A673 (cell line): ENCODE data around the gene LRP2. TPM values are rescaled to one million over a fixed set of nuclear protein-coding genes. Genes with fewer than 3 reads are reported as not detected.
A peak's percentile ranks its signal among the peaks of the same experiment; 100 is the strongest.
"Not testable (repeated sequence)": the region's sequence is repeated elsewhere in the genome, so short reads cannot be mapped to it uniquely, and the experiment has no call there.

ENCODE experiments used
- Bru-seq: library from RNA; stranded (reverse); fragments of 400-500 nt; gene quantifications from one replicate; lab custom pipeline; 2021; lab: Mats Ljungman, UMichigan
- BruChase-seq, 2 experiments: library from RNA; stranded (reverse); fragments of 400-500 nt; gene quantifications; one replicate each; lab custom pipeline; 2021; lab: Mats Ljungman, UMichigan
- BruUV-seq: library from RNA; stranded (reverse); fragments of 400-500 nt; replicated peaks from 2 replicates; lab custom pipeline; 2021; lab: Mats Ljungman, UMichigan
- CTCF ChIA-PET: fragments of 300-600 bp; sonication (Branson Sonifier 250); formaldehyde crosslinking; loops from one replicate; lab custom pipeline; 2022; ENCODE audit warnings: antibody characterized with exemption; lab: Charles Lee
- POLR2A ChIA-PET: fragments of 300-600 bp; sonication (Branson Sonifier 250); formaldehyde crosslinking; loops from one replicate; lab custom pipeline; 2022; ENCODE audit warnings: antibody characterized with exemption; ENCODE audit not compliant: low non-redundant PET; lab: Charles Lee
- DNase-seq: peaks from one replicate; pipeline ENCODE4 v3.0.0-alpha.2; 2015; ENCODE audit warnings: low spot score
- H3K27ac ChIP-seq: fragments of 200-600 bp; sonication (generic); 2 replicates; pipeline ENCODE4 v1.5.1; 2016; ENCODE audit warnings: mixed run types, low read depth, mild to moderate bottlenecking, mixed read lengths, antibody characterized with exemption, low read length; ENCODE audit not compliant: poor library complexity, severe bottlenecking
- H3K27me3 ChIP-seq: fragments of 200-600 bp; sonication (generic); replicated peaks from 2 replicates; pipeline ENCODE4 v1.6.1; 2017; ENCODE audit warnings: mixed run types, low read depth, mild to moderate bottlenecking, mixed read lengths, antibody characterized with exemption, low read length; ENCODE audit not compliant: insufficient read depth, poor library complexity
- H3K36me3 ChIP-seq: fragments of 200-600 bp; sonication (generic); 2 replicates; pipeline ENCODE4 v1.6.1; 2016; ENCODE audit warnings: mixed run types, mild to moderate bottlenecking, mixed read lengths, antibody characterized with exemption, low read length; ENCODE audit not compliant: insufficient read depth, poor library complexity, severe bottlenecking
- H3K4me1 ChIP-seq: fragments of 200-600 bp; sonication (generic); 2 replicates; pipeline ENCODE4 v1.6.1; 2017; ENCODE audit warnings: mixed run types, mild to moderate bottlenecking, mixed read lengths, antibody characterized with exemption, low read length; ENCODE audit not compliant: insufficient read depth, poor library complexity, severe bottlenecking
- H3K4me3 ChIP-seq: fragments of 200-600 bp; sonication (generic); 2 replicates; pipeline ENCODE4 v1.5.1; 2016; ENCODE audit warnings: low read depth, mixed run types, mild to moderate bottlenecking, mixed read lengths, low read length; ENCODE audit not compliant: poor library complexity, severe bottlenecking
- H3K9me3 ChIP-seq: fragments of 200-600 bp; sonication (generic); 2 replicates; pipeline ENCODE4 v1.6.1; 2016; ENCODE audit warnings: mixed run types, low read depth, mild to moderate bottlenecking, mixed read lengths, antibody characterized with exemption, low read length; ENCODE audit not compliant: poor library complexity, severe bottlenecking
- EZH2 ChIP-seq: fragments of 200-600 bp; sonication (generic); IDR thresholded peaks from 2 replicates; pipeline ENCODE4 v1.6.1; 2017; ENCODE audit warnings: borderline replicate concordance, low read depth, mild to moderate bottlenecking, mixed read lengths, antibody characterized with exemption, low read length; ENCODE audit not compliant: poor library complexity, severe bottlenecking
- intact Hi-C: fragments of 100-400 bp; cut with micrococcal nuclease; formaldehyde crosslinking; loops from one replicate; pipeline ENCODE4 v1.10.0; 2022; ENCODE audit not compliant: unreplicated experiment
- long read RNA-seq: library from polyadenylated mRNA; stranded (forward); transcript quantifications from one replicate; pipeline ENCODE4 v2.0.0, GENCODE V29; 2022
- total RNA-seq: library from RNA; stranded (reverse); gene quantifications from 2 replicates; pipeline ENCODE4 v1.2.3, GENCODE V29; 2021
- TF ChIP-seq, protein P1 (sequence below): fragments of 300-800, 200-600 bp; sonication (generic); conservative IDR thresholded peaks from 2 replicates; pipeline ENCODE4 v1.5.1; 2017; ENCODE audit warnings: low read depth, mild to moderate bottlenecking, antibody characterized with exemption, low read length, moderate library complexity, mixed read lengths

Gene LRP2
- total RNA-seq (0.26 TPM in 1 of 2 replicates, not detected in the other), Bru-seq, nascent RNA (percentile 6 among the genes with signal in this experiment), BruChase-seq, experiment 1, labeled RNA remaining after a 2-hour chase (percentile 13 among the genes with signal in this experiment), BruChase-seq, experiment 2, labeled RNA remaining after a 6-hour chase (percentile 10 among the genes with signal in this experiment)
- long read RNA-seq: 0 reads

DNA sequence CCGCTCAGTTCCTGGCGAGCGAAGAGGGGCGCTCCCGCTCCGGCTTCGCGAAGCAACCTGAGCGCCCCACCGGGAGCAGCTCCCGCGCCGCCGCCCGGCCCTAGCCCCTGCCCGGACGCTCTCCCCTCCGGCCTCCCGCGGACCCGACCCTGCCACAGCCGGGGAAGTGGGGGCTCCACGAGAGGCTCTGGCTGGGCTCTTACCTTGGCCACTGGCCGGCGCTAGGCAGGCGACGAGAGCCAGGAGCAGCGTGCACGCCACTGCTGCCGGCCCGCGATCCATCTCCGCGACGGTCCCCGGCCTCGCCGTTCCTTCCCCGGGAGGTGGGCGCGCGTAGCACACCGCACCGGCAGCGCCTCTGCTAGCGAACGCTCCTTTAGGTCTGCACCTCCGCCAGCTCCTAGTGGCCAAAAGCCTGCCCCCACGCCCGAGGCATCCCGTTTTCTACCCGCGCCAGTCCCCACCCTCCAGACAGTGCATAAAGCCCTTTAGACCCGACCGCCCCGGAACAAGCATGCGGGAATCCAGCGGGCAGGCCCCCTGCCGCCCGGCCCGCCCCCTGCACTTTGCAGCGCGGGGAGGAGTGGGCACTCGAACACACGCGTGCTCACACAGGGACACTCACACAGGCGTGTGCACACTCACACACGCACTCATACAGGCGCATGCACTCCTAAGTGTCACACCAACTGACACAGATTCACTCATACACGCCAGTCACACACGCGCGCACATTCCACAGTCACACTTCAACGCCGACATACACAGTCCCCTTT, at the start of gene LRP2:
Gene LRP2 (minus strand): TSS at position 417 of the 776 bp plus-strand sequence. CDS start 135 bp downstream, at position 282.
- CTCF ChIA-PET: no interaction called here
- intact Hi-C loops: no loop called here

DNA sequence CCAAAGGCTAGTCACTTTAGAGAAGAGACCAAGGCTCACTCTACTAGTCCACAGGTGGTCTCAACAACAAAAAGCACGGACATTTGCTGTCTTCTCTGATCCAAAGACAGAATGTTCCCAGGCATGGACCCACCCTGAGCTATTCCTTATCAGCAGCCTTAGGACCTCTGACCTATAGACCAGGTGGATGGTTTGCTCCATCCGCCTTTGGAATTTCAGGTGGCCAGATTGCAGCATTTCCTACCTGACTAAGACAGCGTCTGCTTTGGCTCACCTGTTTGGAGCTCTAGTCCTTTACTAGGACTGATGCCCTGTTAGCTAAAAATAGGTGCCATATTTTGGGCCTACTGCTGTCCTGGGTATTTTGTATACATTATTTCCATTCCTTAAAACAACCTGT, 44.6 kb upstream of the LRP2 start:
- Histone ChIP-seq H3K4me3 (no peak overlapping the region), H3K27me3 (peaks cover 5% of the 10 kb centered on the region), H3K4me1 (no peaks in the 10 kb centered on the region), H3K9me3 (no peaks in the 10 kb centered on the region), H3K36me3 (no peaks in the 10 kb centered on the region), H3K27ac (no peak overlapping the region)
- TF ChIP-seq EZH2: no peak
- TF ChIP-seq, protein P1, sequence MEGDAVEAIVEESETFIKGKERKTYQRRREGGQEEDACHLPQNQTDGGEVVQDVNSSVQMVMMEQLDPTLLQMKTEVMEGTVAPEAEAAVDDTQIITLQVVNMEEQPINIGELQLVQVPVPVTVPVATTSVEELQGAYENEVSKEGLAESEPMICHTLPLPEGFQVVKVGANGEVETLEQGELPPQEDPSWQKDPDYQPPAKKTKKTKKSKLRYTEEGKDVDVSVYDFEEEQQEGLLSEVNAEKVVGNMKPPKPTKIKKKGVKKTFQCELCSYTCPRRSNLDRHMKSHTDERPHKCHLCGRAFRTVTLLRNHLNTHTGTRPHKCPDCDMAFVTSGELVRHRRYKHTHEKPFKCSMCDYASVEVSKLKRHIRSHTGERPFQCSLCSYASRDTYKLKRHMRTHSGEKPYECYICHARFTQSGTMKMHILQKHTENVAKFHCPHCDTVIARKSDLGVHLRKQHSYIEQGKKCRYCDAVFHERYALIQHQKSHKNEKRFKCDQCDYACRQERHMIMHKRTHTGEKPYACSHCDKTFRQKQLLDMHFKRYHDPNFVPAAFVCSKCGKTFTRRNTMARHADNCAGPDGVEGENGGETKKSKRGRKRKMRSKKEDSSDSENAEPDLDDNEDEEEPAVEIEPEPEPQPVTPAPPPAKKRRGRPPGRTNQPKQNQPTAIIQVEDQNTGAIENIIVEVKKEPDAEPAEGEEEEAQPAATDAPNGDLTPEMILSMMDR: no peak
- DNase-seq: no peak
- CTCF ChIA-PET: no interaction called here
- no TSS peak for BruUV-seq
- intact Hi-C loops: no loop called here
- POLR2A ChIA-PET: no interaction called here

More for the DNA sequence above, at the start of gene LRP2:
- H3K27me3 ChIP-seq: peaks cover 92% of the 10 kb centered on the region
- peak within 1 kb of the TSS; percentile 30 for H3K4me3 ChIP-seq
- TF ChIP-seq EZH2: no peak
- no peaks in the 10 kb centered on the region for H3K9me3 ChIP-seq
- H3K27ac ChIP-seq: no peak within 1 kb of the TSS
- H3K4me1 ChIP-seq: peaks cover 31% of the 10 kb centered on the region
- DNase-seq: no peak
- H3K36me3 ChIP-seq: no peaks in the 10 kb centered on the region
- BruUV-seq: no TSS peak
- POLR2A ChIA-PET: no interaction called here

DNA sequence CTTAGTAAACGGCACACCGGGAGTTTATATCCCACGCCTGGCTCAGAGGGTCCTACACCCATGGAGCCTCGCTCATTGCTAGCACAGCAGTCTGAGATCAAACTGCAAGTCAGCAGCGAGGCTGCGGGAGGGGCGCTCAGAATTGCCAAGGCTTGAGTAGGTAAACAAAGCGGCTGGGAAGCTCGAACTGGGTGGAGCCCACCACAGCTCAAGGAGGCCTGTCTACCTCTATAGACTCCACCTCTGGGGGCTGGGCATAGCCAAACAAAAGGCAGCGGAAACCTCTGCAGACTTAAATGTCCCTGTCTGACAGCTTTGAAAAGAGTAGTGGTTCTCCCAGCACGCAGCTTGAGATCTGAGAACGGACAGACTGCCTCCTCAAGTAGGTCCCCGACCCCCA, 37.2 kb upstream of the LRP2 start:
- intact Hi-C loops: loop anchor here (10.0 kb wide), 1 partner anchor 285 kb away; no protein-coding TSS in a partner anchor
- DNase-seq, H3K9me3 ChIP-seq, CTCF ChIA-PET, H3K4me1 ChIP-seq, H3K4me3 ChIP-seq, H3K27ac ChIP-seq, H3K27me3 ChIP-seq, H3K36me3 ChIP-seq, POLR2A ChIA-PET, BruUV-seq: not testable (repeated sequence)

DNA sequence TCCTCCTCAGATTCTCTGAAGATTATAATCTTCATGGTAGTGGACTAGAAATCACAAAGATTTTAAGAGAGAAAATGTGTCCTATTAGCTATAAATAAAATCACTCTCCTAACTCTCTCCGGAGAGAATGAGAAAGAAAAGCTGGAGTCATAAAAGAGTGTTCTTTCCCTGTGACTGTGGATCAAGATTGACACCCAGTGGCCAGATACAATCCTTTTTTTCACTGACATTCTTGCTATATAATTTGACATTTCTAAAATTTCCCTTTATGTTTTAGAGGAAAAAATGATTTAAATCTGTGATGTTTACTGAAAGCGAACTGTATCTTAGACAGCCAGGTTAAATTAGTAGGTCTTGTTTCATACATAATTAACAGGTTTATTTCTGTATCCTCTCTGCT, 35.4 kb upstream of the LRP2 start:
- no peaks in the 10 kb centered on the region for H3K9me3 ChIP-seq
- H3K27me3 ChIP-seq: peaks cover 19% of the 10 kb centered on the region
- no peak overlapping the region for H3K27ac ChIP-seq
- BruUV-seq: no TSS peak
- peak; percentile 16 for DNase-seq
- ChIA-PET POLR2A (no interaction called here), CTCF (interaction anchor here (1.1 kb wide), 1 partner anchor 288 kb away, joined by 9 read pairs; no protein-coding TSS in a partner anchor)
- TF ChIP-seq, protein P1: peak; percentile 47
- TF ChIP-seq EZH2: no peak
- intact Hi-C loops: loop anchor here (10.0 kb wide), 1 partner anchor 283 kb away; no protein-coding TSS in a partner anchor
- H3K36me3 ChIP-seq: no peaks in the 10 kb centered on the region
- H3K4me3 ChIP-seq: no peak overlapping the region
- H3K4me1 ChIP-seq: no peaks in the 10 kb centered on the region
